ENCODE data around the gene SIAH3.

DNA sequence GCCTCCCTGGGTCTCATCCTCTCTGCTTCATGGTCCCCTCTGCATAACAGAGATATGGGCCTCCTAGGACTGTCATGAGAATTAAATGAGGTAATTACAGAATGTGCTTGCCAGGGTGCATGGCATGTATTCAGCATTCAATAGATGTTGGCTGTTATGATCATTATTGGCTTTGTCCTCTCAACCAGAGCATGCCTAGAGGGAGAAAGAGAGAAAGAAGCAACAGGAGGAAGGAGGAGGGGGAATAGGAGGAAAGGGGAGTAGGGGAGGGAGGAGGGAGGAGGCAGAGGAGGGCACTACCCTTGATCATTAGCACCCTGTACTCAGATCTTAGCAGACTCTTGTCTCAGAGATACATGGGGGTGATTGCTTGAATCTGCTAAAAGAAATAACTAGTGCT lies 41.0 kb upstream of the SIAH3 start:
- TF ChIP-seq, protein P1, sequence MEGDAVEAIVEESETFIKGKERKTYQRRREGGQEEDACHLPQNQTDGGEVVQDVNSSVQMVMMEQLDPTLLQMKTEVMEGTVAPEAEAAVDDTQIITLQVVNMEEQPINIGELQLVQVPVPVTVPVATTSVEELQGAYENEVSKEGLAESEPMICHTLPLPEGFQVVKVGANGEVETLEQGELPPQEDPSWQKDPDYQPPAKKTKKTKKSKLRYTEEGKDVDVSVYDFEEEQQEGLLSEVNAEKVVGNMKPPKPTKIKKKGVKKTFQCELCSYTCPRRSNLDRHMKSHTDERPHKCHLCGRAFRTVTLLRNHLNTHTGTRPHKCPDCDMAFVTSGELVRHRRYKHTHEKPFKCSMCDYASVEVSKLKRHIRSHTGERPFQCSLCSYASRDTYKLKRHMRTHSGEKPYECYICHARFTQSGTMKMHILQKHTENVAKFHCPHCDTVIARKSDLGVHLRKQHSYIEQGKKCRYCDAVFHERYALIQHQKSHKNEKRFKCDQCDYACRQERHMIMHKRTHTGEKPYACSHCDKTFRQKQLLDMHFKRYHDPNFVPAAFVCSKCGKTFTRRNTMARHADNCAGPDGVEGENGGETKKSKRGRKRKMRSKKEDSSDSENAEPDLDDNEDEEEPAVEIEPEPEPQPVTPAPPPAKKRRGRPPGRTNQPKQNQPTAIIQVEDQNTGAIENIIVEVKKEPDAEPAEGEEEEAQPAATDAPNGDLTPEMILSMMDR (IDR thresholded peaks at IDR 0.05; ENCODE audit: low read length), result no peak
- no peak for TF ChIP-seq EZH2phosphoT487 (IDR thresholded peaks at IDR 0.05; ENCODE audit: low read length)
